Pancreas (tissue), 10 donors: ENCODE data around the gene GRID1. TPM values are rescaled to one million over a fixed set of nuclear protein-coding genes. Genes with fewer than 3 reads are reported as not detected.

Experiments
- ATAC-seq, 4 donors: fragments of 200-7000 bp; cut with Tn5 transposase; one replicate each; pipeline versions ENCODE4 v1.8.0 to v1.9.1; 2020; ENCODE audit warnings: mild to moderate bottlenecking in 4 of 4, moderate library complexity in 4 of 4
- DNase-seq, 6 donors: peaks; one replicate each; pipeline ENCODE4 v3.0.0-alpha.2; 2020
- FAIRE-seq: peaks from 2 replicates; lab custom pipeline; 2012; peaks lifted over from hg19 to GRCh38; lab: Jason Lieb, UNC
- H3K27ac ChIP-seq, 4 donors: fragments of 200-600 bp; sonication (generic); 1 replicate in 3 of 4; 2 replicates in 1 of 4; pipeline versions ENCODE4 v1.5.0 to v1.8.0; 2020
- H3K27me3 ChIP-seq, 4 donors: fragments of 200-600 bp; one replicate each; pipeline ENCODE4 v1.8.0; 2021
- H3K36me3 ChIP-seq, 3 donors: fragments of 200-600 bp; sonication (generic) in 1 of 3; one replicate each; pipeline versions ENCODE4 v1.5.0 to v1.8.0; 2020 to 2021
- H3K4me1 ChIP-seq, 3 donors: fragments of 200-600 bp; one replicate each; pipeline ENCODE4 v1.8.0; 2021
- H3K4me3 ChIP-seq, 4 donors: fragments of 200-600 bp; sonication (generic) in 2 of 4; one replicate each; pipeline versions ENCODE4 v1.5.0 to v1.8.0; 2020 to 2021
- H3K9me3 ChIP-seq, 4 donors: fragments of 200-600 bp; one replicate each; pipeline ENCODE4 v1.8.0; 2021
- CTCF ChIP-seq, 4 donors: fragments of 200-600 bp; sonication (generic) in 3 of 4; IDR thresholded peaks; one replicate each; pipeline versions ENCODE4 v1.5.0 to v1.8.0; 2021; ENCODE audit warnings: antibody characterized with exemption in 4 of 4
- WGBS, 2 donors: extraction: QIAGEN DNeasy Blood & Tissue Kit; methylation state at CpG; one replicate each; pipeline ENCODE4 v1.1.7; 2013; 5-methylcytosine and 5-hydroxymethylcytosine counted together
- intact Hi-C, 3 donors: fragments of 100-400 bp; cut with DNase I; formaldehyde crosslinking; loops; one replicate each; pipeline versions ENCODE4 v1.11.1 to v1.14.2; 2022
- polyA plus RNA-seq, 2 donors: library from polyadenylated mRNA; stranded (reverse); fragments of 200-250 nt; gene quantifications; one replicate each; pipeline ENCODE4 v1.2.3, GENCODE V29; 2013
- total RNA-seq, 6 donors: library from RNA; stranded (reverse); fragmentation: NEBNext Ultra II Directional in 4 of 6; extraction: Animal tissue kit (Norgen Biotek cat#: 25700) in 4 of 6; gene quantifications; one replicate each; pipeline versions ENCODE4 v1.2.1 to v1.2.4, GENCODE V29; 2021 to 2023
- donor health status: healthy with polysubstance abuse.
- donor health status: DM: no; HTN: no; CAD: no; lungs with moderate emphysema.
- donor health status: DM: no; HTN: no; CAD: no.
- donor health status: control.
- donor health status: control.
- donor health status: Bipolar disorder and iron deficiency.
- donor health status: DM: yes; HTN: yes; CAD: no.
- donor health status: DM: no; HTN: no; CAD: no.
- donor health status: DM: no; HTN: no; CAD: no.
- donor health status: DM: yes; HTN: yes; CAD: no.

The GRID1 gene
- total and polyA plus RNA-seq, 8 donors = 0.05 to 1.5 (median 0.91) TPM

- no peak for FAIRE-seq
- no peak for TF ChIP-seq CTCF (IDR thresholded peaks at IDR 0.05)
- H3K27me3 ChIP-seq = peaks cover 0 to 6% (median 0%) of the 10 kb centered on the region in 4 donors
- intact Hi-C loops = loop anchor here in 1 of 3 donors (10.0 kb wide), 1 partner anchor 1830 kb away; no protein-coding TSS in a partner anchor
- H3K36me3 ChIP-seq = no peaks in the 10 kb centered on the region
- no peaks in the 10 kb centered on the region for H3K9me3 ChIP-seq
- peak in 2 of 6 donors; percentile 2 to 27 for DNase-seq
- ATAC-seq = no peak
- H3K4me3 ChIP-seq = no peak overlapping the region
- no peak overlapping the region for H3K27ac ChIP-seq
- no peaks in the 10 kb centered on the region for H3K4me1 ChIP-seq
- WGBS, 2 donors = 66 to 77% methylated on average over 8 of the region's 8 CpGs
Measured at GRCh38 chr10:86375204-86375603, 8.6 kb upstream of the GRID1 start.

GRCh38 chr10:86374664-86375063, 8.1 kb upstream of the GRID1 start:
- ATAC-seq (no peak), FAIRE-seq (no peak), DNase-seq (peak in 2 of 6 donors; percentile 6 to 44)
- Histone ChIP-seq H3K27me3 (peaks cover 0 to 6% (median 0%) of the 10 kb centered on the region in 4 donors), H3K4me1 (no peaks in the 10 kb centered on the region), H3K9me3 (no peaks in the 10 kb centered on the region), H3K27ac (no peak overlapping the region), H3K4me3 (no peak overlapping the region), H3K36me3 (no peaks in the 10 kb centered on the region)
- TF ChIP-seq CTCF (IDR thresholded peaks at IDR 0.05) = no peak
- intact Hi-C loops = loop anchor here in 1 of 3 donors (10.0 kb wide), 1 partner anchor 1830 kb away; no protein-coding TSS in a partner anchor
- 58 to 68% methylated on average over 8 of the region's 8 CpGs for WGBS, 2 donors

- H3K27ac ChIP-seq = no peak overlapping the region
- WGBS, 2 donors = 80 to 87% methylated on average over 7 of the region's 7 CpGs
- no peaks in the 10 kb centered on the region for H3K36me3 ChIP-seq
- intact Hi-C loops = loop anchor here in 1 of 3 donors (10.0 kb wide), 1 partner anchor 1829 kb away; no protein-coding TSS in a partner anchor
- TF ChIP-seq CTCF (IDR thresholded peaks at IDR 0.05) = no peak
- ATAC-seq (no peak), FAIRE-seq (no peak), DNase-seq (peak in 2 of 6 donors; percentile 4 to 25)
- H3K4me3 ChIP-seq = no peak overlapping the region
- no peaks in the 10 kb centered on the region for H3K9me3 ChIP-seq
- peaks cover 0 to 6% (median 0%) of the 10 kb centered on the region in 4 donors for H3K27me3 ChIP-seq
- H3K4me1 ChIP-seq = no peaks in the 10 kb centered on the region
Measured at GRCh38 chr10:86373828-86374227, 7.2 kb upstream of the GRID1 start.

- H3K27me3 ChIP-seq = peaks cover 0 to 6% (median 0%) of the 10 kb centered on the region in 4 donors
- H3K4me1 ChIP-seq = no peaks in the 10 kb centered on the region
- H3K4me3 ChIP-seq = no peak overlapping the region
- DNase-seq (peak in 1 of 6 donors; percentile 15), ATAC-seq (no peak), FAIRE-seq (no peak)
- no peak overlapping the region for H3K27ac ChIP-seq
- no peak for TF ChIP-seq CTCF (IDR thresholded peaks at IDR 0.05)
- 53 to 60% methylated on average over 2 to 3 of the region's 3 CpGs for WGBS, 2 donors
- H3K36me3 ChIP-seq = no peaks in the 10 kb centered on the region
- intact Hi-C loops = loop anchor here in 1 of 3 donors (10.0 kb wide), 1 partner anchor 1828 kb away; no protein-coding TSS in a partner anchor
- no peaks in the 10 kb centered on the region for H3K9me3 ChIP-seq
Measured at GRCh38 chr10:86373251-86373650, 6.7 kb upstream of the GRID1 start.

- WGBS, 2 donors = 80 to 81% methylated on average over 5 of the region's 5 CpGs
- Histone ChIP-seq H3K9me3 (no peaks in the 10 kb centered on the region), H3K36me3 (no peaks in the 10 kb centered on the region), H3K4me3 (no peak overlapping the region), H3K27ac (no peak overlapping the region), H3K27me3 (peaks cover 0 to 2% (median 0%) of the 10 kb centered on the region in 4 donors), H3K4me1 (no peaks in the 10 kb centered on the region)
- no peak for FAIRE-seq
- no peak for TF ChIP-seq CTCF (IDR thresholded peaks at IDR 0.05)
- no peak for ATAC-seq
- intact Hi-C loops = loop anchor here in 1 of 3 donors (10.0 kb wide), 1 partner anchor 1828 kb away; no protein-coding TSS in a partner anchor
- peak in 2 of 6 donors; percentile 9 to 21 for DNase-seq
Measured at GRCh38 chr10:86372784-86373239, 6.2 kb upstream of the GRID1 start.
